SK-N-MC (cell line): Measurements from ENCODE around the gene PCBP2.

Experiments used
- EZH2 ChIP-seq: fragments of 200-600 bp; sonication (generic); IDR thresholded peaks from one replicate; pipeline ENCODE4 v1.6.1; 2017; ENCODE audit warnings: antibody characterized with exemption
- FOXP2 ChIP-seq: optimal IDR thresholded peaks from 2 replicates; pipeline ENCODE3; 2011; ENCODE audit warnings: mild to moderate bottlenecking, moderate library complexity; ENCODE audit not compliant: insufficient read depth; ENCODE audit errors: extremely low read length, control extremely low read depth
- POLR2AphosphoS5 ChIP-seq: IDR thresholded peaks from 2 replicates; pipeline ENCODE4 v1.6.1; 2012; ENCODE audit warnings: mild to moderate bottlenecking, low read depth, low read length, borderline replicate concordance

- TF ChIP-seq EZH2 (no peak), POLR2AphosphoS5 (no peak), FOXP2 (no peak)
These were observed 11.0 kb downstream of the PCBP2 start for GRCh38 chr12:53462935-53463334.
